B cell (primary cell): ENCODE results near the gene RPL6. TPM values are rescaled to one million over a fixed set of nuclear protein-coding genes. Genes with fewer than 3 reads are reported as not detected.

Experiments used
- ATAC-seq: fragments of 200-7000 bp; cut with Tn5 transposase; one replicate; pipeline ENCODE4 v1.10.0; 2021; ENCODE audit warnings: low read depth, mild to moderate bottlenecking, moderate number of reproducible peaks, moderate library complexity
- CTCF ChIA-PET: fragments of 350-600 bp; sonication (Branson Sonifier 250); formaldehyde crosslinking; loops from one replicate; lab custom pipeline; 2021; ENCODE audit warnings: antibody characterized with exemption, inconsistent platforms; lab: Charles Lee
- POLR2A ChIA-PET: fragments of 350-600 bp; sonication (Branson Sonifier 250); formaldehyde crosslinking; loops from one replicate; lab custom pipeline; 2021; ENCODE audit warnings: antibody characterized with exemption; lab: Charles Lee
- DNase-seq: peaks from one replicate; pipeline ENCODE4 v3.0.0; 2013
- H2AFZ ChIP-seq: 2 replicates; pipeline ENCODE4 v1.6.1; 2012; ENCODE audit warnings: mild to moderate bottlenecking, low read depth, low read length; ENCODE audit not compliant: insufficient read depth, poor library complexity, severe bottlenecking
- H3K27ac ChIP-seq, 2 donors: 1 replicate in 1 of 2; 2 replicates in 1 of 2; pipeline ENCODE4 v1.5.1; 2012 to 2013; ENCODE audit warnings: low read length in 2 of 2, mild to moderate bottlenecking in 2 of 2, moderate library complexity in 1 of 2
- H3K27me3 ChIP-seq, 4 experiments: fragments of 200-600 bp in 1 of 4; sonication (generic) in 1 of 4; replicated peaks in 1 of 4; 1 replicate in 2 of 4; 2 replicates in 2 of 4; pipeline versions ENCODE4 v1.6.1 to v1.7.0; 2013 to 2016; ENCODE audit warnings: low read length in 3 of 4, mild to moderate bottlenecking in 2 of 4, mixed read lengths in 1 of 4, moderate library complexity in 1 of 4; ENCODE audit not compliant: insufficient read depth in 4 of 4, control insufficient read depth in 3 of 4; ENCODE audit errors: control extremely low read depth in 1 of 4
- H3K36me3 ChIP-seq, 2 experiments: replicated peaks in 1 of 2; 1 replicate in 1 of 2; 2 replicates in 1 of 2; pipeline versions ENCODE4 v1.6.1 to v1.7.1; 2013; ENCODE audit warnings: low read length in 1 of 2; ENCODE audit not compliant: insufficient read depth in 2 of 2, control insufficient read depth in 1 of 2; ENCODE audit errors: control extremely low read depth in 1 of 2, extremely low read depth in 1 of 2
- H3K4me1 ChIP-seq, 2 donors: fragments of 200-600 bp in 1 of 2; sonication (generic) in 1 of 2; 1 replicate in 1 of 2; 2 replicates in 1 of 2; pipeline versions ENCODE4 v1.5.1 to v1.6.1; 2013 to 2017; ENCODE audit warnings: low read length in 2 of 2; ENCODE audit not compliant: control insufficient read depth in 2 of 2, insufficient read depth in 2 of 2
- H3K4me2 ChIP-seq: replicated peaks from 2 replicates; pipeline ENCODE3; 2012; ENCODE audit warnings: mild to moderate bottlenecking, low read depth, low read length; ENCODE audit not compliant: poor library complexity, severe bottlenecking
- H3K4me3 ChIP-seq, 5 experiments: fragments of 200-600 bp in 1 of 5; sonication (generic) in 1 of 5; 1 replicate in 3 of 5; 2 replicates in 2 of 5; pipeline versions ENCODE4 v1.5.1 to v1.7.0; 2011 to 2016; ENCODE audit warnings: low read length in 4 of 5, mild to moderate bottlenecking in 4 of 5, low read depth in 2 of 5, control low read depth in 1 of 5, moderate library complexity in 1 of 5; ENCODE audit not compliant: insufficient read depth in 1 of 5; ENCODE audit errors: control extremely low read depth in 1 of 5, extremely low read depth in 1 of 5
- H3K79me2 ChIP-seq: fragments of 200-600 bp; sonication (generic); one replicate; pipeline ENCODE4 v1.6.0; 2016; ENCODE audit warnings: low read length; ENCODE audit not compliant: control insufficient read depth, insufficient read depth
- H3K9ac ChIP-seq: fragments of 200-600 bp; sonication (generic); 2 replicates; pipeline ENCODE4 v1.6.1; 2017; ENCODE audit warnings: mild to moderate bottlenecking, low read length, moderate library complexity
- H3K9me3 ChIP-seq, 3 donors: one replicate each; pipeline versions ENCODE4 v1.6.1 to v1.7.1; 2013; ENCODE audit warnings: low read length in 2 of 3; ENCODE audit not compliant: control insufficient read depth in 2 of 3, insufficient read depth in 1 of 3; ENCODE audit errors: control extremely low read depth in 1 of 3
- H4K20me1 ChIP-seq: 2 replicates; pipeline ENCODE4 v1.6.0; 2012; ENCODE audit warnings: mild to moderate bottlenecking, low read length; ENCODE audit not compliant: insufficient read depth, control insufficient read depth, poor library complexity, severe bottlenecking
- H3K27ac Mint-ChIP-seq: one replicate; pipeline ENCODE4 v1.8.0; 2021; ENCODE audit warnings: mixed read lengths
- H3K27me3 Mint-ChIP-seq: one replicate; pipeline ENCODE4 v1.8.0; 2021; ENCODE audit warnings: mixed read lengths
- H3K4me1 Mint-ChIP-seq: one replicate; pipeline ENCODE4 v1.8.0; 2021; ENCODE audit warnings: mixed read lengths
- H3K4me3 Mint-ChIP-seq: one replicate; pipeline ENCODE4 v1.8.0; 2021; ENCODE audit warnings: mixed read lengths
- H3K9me3 Mint-ChIP-seq: one replicate; pipeline ENCODE4 v1.8.0; 2022; ENCODE audit warnings: mixed read lengths; ENCODE audit not compliant: insufficient read depth
- CTCF ChIP-seq: fragments of 200-600 bp; IDR thresholded peaks from one replicate; pipeline ENCODE4 v1.8.0; 2022; ENCODE audit warnings: antibody characterized with exemption, mild to moderate bottlenecking
- EZH2 ChIP-seq: IDR thresholded peaks from 2 replicates; pipeline ENCODE4 v1.6.1; 2012; ENCODE audit warnings: borderline replicate concordance, low read depth, mild to moderate bottlenecking, moderate library complexity, low read length; ENCODE audit not compliant: insufficient read depth, poor library complexity, severe bottlenecking
- WGBS: methylation state at CpG from one replicate; pipeline ENCODE4 v1.1.5; 2013; ENCODE audit warnings: missing lambda C conversion rate; ENCODE audit not compliant: insufficient coverage; 5-methylcytosine and 5-hydroxymethylcytosine counted together
- intact Hi-C: fragments of 100-400 bp; cut with micrococcal nuclease; formaldehyde crosslinking; loops from one replicate; pipeline ENCODE4 v1.10.0; 2022
- polyA plus RNA-seq: library from polyadenylated mRNA; depleted of rRNA; stranded (reverse); fragments of >200 nt; gene quantifications from 2 replicates; pipeline ENCODE4 v1.2.3, GENCODE V29; 2012
- total RNA-seq, 2 donors: library from RNA; stranded (reverse); fragments of 120-200 nt in 1 of 2; gene quantifications; 1 replicate in 1 of 2; 2 replicates in 1 of 2; pipeline versions ENCODE4 v1.2.3 to v1.2.4, GENCODE V29; 2013 to 2022

RPL6 gene
- total and polyA plus RNA-seq, 2 donors (not counting 1 experiment from before 2014, with no cell fraction given): 1,336 to 1,621 TPM

- peaks cover 32% of the 10 kb centered on the region for H3K4me1 Mint-ChIP-seq
- peak within 1 kb of the TSS; percentile 93 for H3K9ac ChIP-seq
- peaks cover 19% of the 10 kb centered on the region for H4K20me1 ChIP-seq
- peak within 1 kb of the TSS; percentile 97 for H3K4me3 Mint-ChIP-seq
- ChIA-PET POLR2A (interaction anchor here (0.8 kb wide), 1 partner anchor 8 kb away, joined by 3 read pairs; no protein-coding TSS in a partner anchor), CTCF (interaction anchor here (0.6 to 0.9 kb wide), 2 partner anchors 32 to 221 kb away, joined by 3 to 4 read pairs; no protein-coding TSS in a partner anchor)
- peak within 1 kb of the TSS; percentile 86 to 89 for H3K27ac ChIP-seq
- peak; percentile 71 for TF ChIP-seq CTCF
- TF ChIP-seq EZH2: no peak
- peaks cover 0 to 8% of the 10 kb centered on the region in 2 experiments for H3K36me3 ChIP-seq
- H3K9me3 ChIP-seq: no peaks in the 10 kb centered on the region
- no peaks in the 10 kb centered on the region for H3K27me3 Mint-ChIP-seq
- no peaks in the 10 kb centered on the region for H3K27me3 ChIP-seq
- peak; percentile 84 for ATAC-seq
- peak within 1 kb of the TSS; percentile 94 for H2AFZ ChIP-seq
- H3K4me2 ChIP-seq: peak within 1 kb of the TSS; percentile 93
- DNase-seq: peak; percentile 95
- under 1% methylated on average over 89 of the region's 89 CpGs for WGBS
- H3K9me3 Mint-ChIP-seq: no peaks in the 10 kb centered on the region
- intact Hi-C loops: loop anchor here (1.0 to 10.0 kb wide), 5 partner anchors 9 to 734 kb away; partner anchors contain the start of genes ACAD10, BRAP, HECTD4 and MAPKAPK5
- H3K27ac Mint-ChIP-seq: peak within 1 kb of the TSS; percentile 95
- peaks cover 60% of the 10 kb centered on the region for H3K79me2 ChIP-seq
- H3K4me3 ChIP-seq: peak within 1 kb of the TSS; percentile 77 to 97 (median 95)
- peaks cover 13 to 18% of the 10 kb centered on the region in 2 donors for H3K4me1 ChIP-seq
These were observed 9.3 kb upstream of the RPL6 start, which contains the start of gene PTPN11 for GRCh38 chr12:112418608-112419296. Gene PTPN11 (plus strand): TSS chr12:112418947. CDS start chr12:112419112, 165 bp downstream.
